Peyer's patch (tissue), 4 donors: Measurements from ENCODE around the gene MPG. TPM values are rescaled to one million over a fixed set of nuclear protein-coding genes. Genes with fewer than 3 reads are reported as not detected.

Source experiments
- DNase-seq, 3 donors: peaks; one replicate each; pipeline ENCODE4 v3.0.0-alpha.2; 2017 to 2019
- H3K27ac ChIP-seq, 4 donors: fragments of 200-600 bp; sonication (generic); one replicate each; pipeline ENCODE4 v1.5.1; 2016 to 2019
- H3K27me3 ChIP-seq, 2 donors: fragments of 200-600 bp; sonication (generic); one replicate each; pipeline ENCODE4 v1.5.1; 2019
- H3K36me3 ChIP-seq, 3 donors: fragments of 200-600 bp; sonication (generic); one replicate each; pipeline ENCODE4 v1.5.1; 2016 to 2019
- H3K4me1 ChIP-seq, 4 donors: fragments of 200-600 bp; sonication (generic); one replicate each; pipeline ENCODE4 v1.5.1; 2016 to 2019
- H3K4me3 ChIP-seq, 4 donors: fragments of 200-600 bp; sonication (generic); 1 replicate in 3 of 4; 2 replicates in 1 of 4; pipeline ENCODE4 v1.5.1; 2016 to 2019; ENCODE audit warnings: mild to moderate bottlenecking in 1 of 4
- H3K9me3 ChIP-seq, 4 donors: fragments of 200-600 bp; sonication (generic); one replicate each; pipeline ENCODE4 v1.5.1; 2016 to 2019; ENCODE audit warnings: mild to moderate bottlenecking in 1 of 4
- CTCF ChIP-seq, 6 experiments: fragments of 450-650 bp in 4 of 6; fragments of 200-600 bp in 2 of 6; sonication (generic) in 1 of 6; IDR thresholded peaks; one replicate each; pipeline ENCODE4 v1.5.1; 2017 to 2019; ENCODE audit warnings: antibody characterized with exemption in 6 of 6, mild to moderate bottlenecking in 3 of 6, moderate library complexity in 1 of 6
- POLR2A ChIP-seq, 2 donors: fragments of 450-650 bp; IDR thresholded peaks; one replicate each; pipeline ENCODE4 v1.5.1; 2017; ENCODE audit warnings: antibody characterized with exemption in 2 of 2, mild to moderate bottlenecking in 2 of 2, moderate library complexity in 2 of 2
- total RNA-seq, 4 donors: library from RNA; depleted of rRNA; stranded (reverse); fragments of >200 nt; gene quantifications; one replicate each; pipeline ENCODE4 v1.1.0, GENCODE V29; 2016

MPG gene
- total RNA-seq, 4 donors from 2014 or later: 21.5 to 63.4 (median 44.7) TPM

DNA sequence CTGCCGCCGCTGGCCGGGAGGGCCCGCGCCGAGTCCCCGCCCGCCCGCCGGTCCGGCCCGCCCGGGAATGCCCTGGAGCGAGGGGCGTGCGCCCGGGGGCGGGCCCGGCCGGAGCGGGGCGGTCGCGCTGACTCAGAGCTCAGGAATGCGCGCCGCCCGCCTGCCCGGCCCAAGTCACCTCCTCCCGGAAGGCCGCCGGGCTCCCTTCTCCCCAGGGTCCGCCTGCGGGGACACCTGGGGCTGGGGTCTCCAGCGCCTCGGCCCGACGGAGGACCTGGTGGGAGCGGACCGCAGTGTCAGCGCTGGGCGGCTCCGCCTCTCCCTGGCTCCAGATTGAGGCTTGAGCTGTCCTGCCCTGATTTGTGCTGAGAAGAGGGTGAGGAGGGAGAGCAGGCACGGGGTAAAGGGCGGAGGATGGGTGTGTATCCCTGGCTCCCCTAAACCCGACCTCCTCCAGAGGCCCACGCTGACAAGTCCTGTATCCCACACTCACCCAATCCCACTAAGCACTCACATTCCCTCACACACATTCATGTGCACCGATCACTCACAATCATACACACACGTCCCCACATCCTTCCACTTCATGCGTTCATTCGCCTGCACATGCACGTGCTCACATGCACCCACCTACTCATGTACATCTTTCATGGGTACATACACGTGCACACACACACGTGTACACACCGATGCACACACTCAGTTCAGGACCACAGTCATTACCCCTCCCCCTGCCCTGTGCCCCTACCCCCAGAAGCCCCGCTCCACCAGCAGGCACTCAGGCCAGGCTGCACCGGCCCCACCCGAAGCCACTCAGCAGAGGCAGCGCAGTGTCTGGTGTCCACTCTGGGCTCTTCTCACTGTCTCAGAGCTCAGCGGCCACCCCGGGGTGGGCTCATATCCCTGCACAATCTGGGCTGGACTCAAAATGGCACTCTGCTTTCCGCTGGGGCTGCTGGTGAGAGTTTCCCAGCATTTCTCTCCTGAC is 5.2 kb upstream of the MPG start, which contains the start of gene RHBDF1:
Gene RHBDF1 (minus strand): TSS at position 71 of the 988 bp plus-strand sequence. CDS start 7,616 bp downstream, outside the sequence.
- DNase-seq: peak in 2 of 3 donors; percentile 70 to 78
- no peaks in the 10 kb centered on the region for H3K9me3 ChIP-seq
- H3K4me3 ChIP-seq: peak within 1 kb of the TSS; percentile 45 to 64 (median 54)
- H3K36me3 ChIP-seq: no peaks in the 10 kb centered on the region
- no peaks in the 10 kb centered on the region for H3K27me3 ChIP-seq
- H3K27ac ChIP-seq: peak within 1 kb of the TSS; percentile 64 to 84 (median 74)
- TF ChIP-seq CTCF (IDR thresholded peaks at IDR 0.05) (no peak), POLR2A (IDR thresholded peaks at IDR 0.05) (peak in 1 of 2 donors; percentile 12)
- peaks cover 0 to 55% (median 21%) of the 10 kb centered on the region in 4 donors for H3K4me1 ChIP-seq

DNA sequence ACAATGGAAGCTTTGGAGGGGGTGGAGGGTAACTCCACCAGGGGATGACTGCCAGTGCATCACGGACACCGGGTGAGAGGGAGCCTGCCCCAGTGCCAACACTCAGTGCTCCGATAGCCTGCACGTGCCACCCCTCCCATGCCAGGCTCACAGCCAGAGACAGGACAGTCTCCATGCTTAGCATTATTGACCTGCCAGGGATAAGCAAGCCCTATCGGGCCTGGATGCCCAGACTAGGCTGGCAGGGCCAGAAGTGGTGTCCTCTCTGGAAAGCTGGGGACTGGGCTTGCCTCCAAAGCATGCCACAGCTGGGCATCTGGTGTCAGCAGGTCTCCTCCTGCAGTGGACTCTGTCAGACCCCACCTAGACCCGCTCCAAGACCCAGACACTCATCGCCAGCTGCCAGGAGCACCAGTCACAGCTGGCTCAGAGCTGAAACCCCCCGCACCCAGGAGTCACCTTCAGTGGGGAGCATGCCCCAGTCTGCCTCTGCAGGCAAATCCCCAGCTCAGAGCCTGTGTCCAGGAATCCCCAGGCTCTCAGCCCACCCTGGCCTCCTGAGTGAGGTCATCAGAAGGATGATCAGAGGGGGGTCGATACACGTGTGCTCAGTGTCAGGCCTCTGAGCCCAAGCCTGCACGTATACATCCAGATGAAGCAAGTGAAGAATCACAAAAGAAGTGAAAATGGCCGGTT is 3.8 kb upstream of the MPG start:
- no peak for DNase-seq
- TF ChIP-seq CTCF (IDR thresholded peaks at IDR 0.05) (no peak), POLR2A (IDR thresholded peaks at IDR 0.05) (no peak)
- Histone ChIP-seq H3K4me1 (peaks cover 0 to 57% (median 25%) of the 10 kb centered on the region in 4 donors), H3K4me3 (no peak overlapping the region), H3K9me3 (no peaks in the 10 kb centered on the region), H3K27ac (peak overlapping the region in 1 of 4 donors; percentile 89), H3K27me3 (no peaks in the 10 kb centered on the region), H3K36me3 (no peaks in the 10 kb centered on the region)

DNA sequence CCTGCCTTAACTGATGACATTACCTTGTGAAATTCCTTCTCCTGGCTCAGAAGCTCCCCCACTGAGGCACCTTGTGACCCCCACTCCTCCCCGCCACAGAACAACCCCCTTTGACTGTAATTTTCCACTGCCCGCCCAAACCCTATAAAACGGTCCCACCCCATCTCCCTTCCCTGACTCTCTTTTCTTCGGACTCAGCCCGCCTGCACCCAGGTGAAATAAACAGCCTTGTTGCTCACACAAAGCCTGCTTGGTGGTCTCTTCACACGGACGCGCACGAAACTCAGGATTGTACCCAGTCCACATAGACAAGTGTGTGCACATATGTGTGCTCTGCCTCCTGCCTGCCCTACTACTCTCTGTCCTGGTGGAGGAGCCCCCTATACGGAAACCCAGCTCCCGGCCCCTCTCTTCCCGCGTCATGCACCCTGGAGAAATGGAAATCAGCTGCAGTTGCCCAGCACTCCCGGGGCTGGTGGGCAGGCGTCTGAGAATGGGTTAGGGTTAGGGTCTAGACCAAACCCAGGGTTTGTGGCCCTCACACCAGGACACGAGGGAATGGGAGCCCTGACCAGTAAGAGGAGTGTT is 3.2 kb upstream of the MPG start:
- TF ChIP-seq CTCF (IDR thresholded peaks at IDR 0.05) (no peak), POLR2A (IDR thresholded peaks at IDR 0.05) (no peak)
- H3K27ac ChIP-seq: peak overlapping the region; percentile 7 to 92 (median 89)
- H3K4me3 ChIP-seq: no peak overlapping the region
- no peaks in the 10 kb centered on the region for H3K27me3 ChIP-seq
- H3K4me1 ChIP-seq: peaks cover 0 to 61% (median 25%) of the 10 kb centered on the region in 4 donors
- H3K36me3 ChIP-seq: peaks cover 0 to 6% (median 0%) of the 10 kb centered on the region in 3 donors
- H3K9me3 ChIP-seq: no peaks in the 10 kb centered on the region
- no peak for DNase-seq

GRCh38 chr16:75580-76501 is 2.2 kb upstream of the MPG start:
- Histone ChIP-seq H3K4me1 (peaks cover 0 to 60% (median 25%) of the 10 kb centered on the region in 4 donors), H3K36me3 (peaks cover 0 to 12% (median 0%) of the 10 kb centered on the region in 3 donors), H3K4me3 (no peak overlapping the region), H3K27ac (peak overlapping the region; percentile 7 to 92 (median 89)), H3K9me3 (no peaks in the 10 kb centered on the region), H3K27me3 (no peaks in the 10 kb centered on the region)
- DNase-seq: peak; percentile 37 to 78 (median 66)
- TF ChIP-seq CTCF (IDR thresholded peaks at IDR 0.05) (peak in 3 of 6 experiments; percentile 8 to 18 (median 18)), POLR2A (IDR thresholded peaks at IDR 0.05) (no peak)
